ENCODE results near the gene SEC14L2.
"Not testable (repeated sequence)": the region's sequence is repeated elsewhere in the genome, so short reads cannot be mapped to it uniquely, and the experiment has no call there.

The SEC14L2 gene

DNA sequence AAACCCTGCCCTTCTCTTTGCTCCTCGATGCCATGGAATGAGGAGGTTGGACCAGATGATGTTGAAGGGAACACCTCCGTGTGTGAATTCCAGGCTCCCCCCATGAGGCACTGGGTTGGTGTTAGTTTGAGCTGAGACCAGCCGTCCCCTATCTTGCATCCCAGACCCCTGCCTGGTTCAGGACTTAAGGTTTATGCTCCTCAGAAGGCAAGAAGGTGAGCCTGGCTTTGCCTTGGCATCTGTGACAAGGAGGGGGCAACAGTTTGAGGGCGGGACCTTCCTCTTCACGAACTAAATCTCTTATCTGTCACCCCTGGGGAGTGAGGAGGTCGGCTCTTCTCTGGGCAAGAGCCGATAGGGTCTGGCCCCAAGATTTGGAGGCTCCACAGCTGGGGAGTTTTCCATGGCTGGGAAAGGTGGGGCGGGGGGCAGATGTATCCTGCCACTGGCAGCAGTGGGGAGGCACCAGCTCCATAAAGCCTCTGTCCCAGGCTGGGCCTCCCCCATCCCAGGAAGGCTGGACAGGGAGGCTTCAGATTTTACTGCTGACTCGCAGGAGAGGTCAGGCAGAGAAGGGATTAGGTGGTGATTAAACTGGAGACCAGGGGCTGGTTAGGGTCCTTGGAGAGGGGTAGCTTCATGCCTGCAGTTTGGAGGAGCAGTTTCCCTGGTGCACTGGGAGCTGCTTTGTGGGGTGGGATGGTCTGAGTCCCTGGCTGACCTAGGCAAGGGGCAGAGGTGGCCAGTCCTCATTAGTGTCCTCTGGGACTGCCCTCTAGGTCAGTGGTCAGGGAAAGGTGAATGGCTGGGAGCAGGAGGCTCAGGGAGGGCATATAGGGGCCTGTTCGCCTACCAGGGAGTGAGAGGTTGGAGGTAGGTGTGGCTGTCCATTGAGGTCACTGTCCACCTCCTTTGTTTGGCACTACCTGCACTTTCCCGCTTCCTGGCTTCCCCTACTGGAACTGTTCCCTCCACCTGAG, 1.1 kb downstream of the SEC14L2 start:
- Histone ChIP-seq H3K27me3 (peaks cover 60% of the 10 kb centered on the region), H3K36me3 (no peaks in the 10 kb centered on the region), H3K27ac (no peak overlapping the region), H3K9me3 (no peaks in the 10 kb centered on the region), H3K4me3 (ENCODE audit: low read depth in 1 of 2, low read length in 1 of 2) (no peak overlapping the region), H3K4me1 (ENCODE audit: control insufficient read depth in 1 of 2, insufficient read depth in 1 of 2, low read depth in 1 of 2, low read length in 1 of 2) (peaks cover 3 to 8% of the 10 kb centered on the region in 2 experiments)
- TF ChIP-seq, protein P1, sequence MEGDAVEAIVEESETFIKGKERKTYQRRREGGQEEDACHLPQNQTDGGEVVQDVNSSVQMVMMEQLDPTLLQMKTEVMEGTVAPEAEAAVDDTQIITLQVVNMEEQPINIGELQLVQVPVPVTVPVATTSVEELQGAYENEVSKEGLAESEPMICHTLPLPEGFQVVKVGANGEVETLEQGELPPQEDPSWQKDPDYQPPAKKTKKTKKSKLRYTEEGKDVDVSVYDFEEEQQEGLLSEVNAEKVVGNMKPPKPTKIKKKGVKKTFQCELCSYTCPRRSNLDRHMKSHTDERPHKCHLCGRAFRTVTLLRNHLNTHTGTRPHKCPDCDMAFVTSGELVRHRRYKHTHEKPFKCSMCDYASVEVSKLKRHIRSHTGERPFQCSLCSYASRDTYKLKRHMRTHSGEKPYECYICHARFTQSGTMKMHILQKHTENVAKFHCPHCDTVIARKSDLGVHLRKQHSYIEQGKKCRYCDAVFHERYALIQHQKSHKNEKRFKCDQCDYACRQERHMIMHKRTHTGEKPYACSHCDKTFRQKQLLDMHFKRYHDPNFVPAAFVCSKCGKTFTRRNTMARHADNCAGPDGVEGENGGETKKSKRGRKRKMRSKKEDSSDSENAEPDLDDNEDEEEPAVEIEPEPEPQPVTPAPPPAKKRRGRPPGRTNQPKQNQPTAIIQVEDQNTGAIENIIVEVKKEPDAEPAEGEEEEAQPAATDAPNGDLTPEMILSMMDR (IDR thresholded peaks at IDR 0.05), result no peak

DNA sequence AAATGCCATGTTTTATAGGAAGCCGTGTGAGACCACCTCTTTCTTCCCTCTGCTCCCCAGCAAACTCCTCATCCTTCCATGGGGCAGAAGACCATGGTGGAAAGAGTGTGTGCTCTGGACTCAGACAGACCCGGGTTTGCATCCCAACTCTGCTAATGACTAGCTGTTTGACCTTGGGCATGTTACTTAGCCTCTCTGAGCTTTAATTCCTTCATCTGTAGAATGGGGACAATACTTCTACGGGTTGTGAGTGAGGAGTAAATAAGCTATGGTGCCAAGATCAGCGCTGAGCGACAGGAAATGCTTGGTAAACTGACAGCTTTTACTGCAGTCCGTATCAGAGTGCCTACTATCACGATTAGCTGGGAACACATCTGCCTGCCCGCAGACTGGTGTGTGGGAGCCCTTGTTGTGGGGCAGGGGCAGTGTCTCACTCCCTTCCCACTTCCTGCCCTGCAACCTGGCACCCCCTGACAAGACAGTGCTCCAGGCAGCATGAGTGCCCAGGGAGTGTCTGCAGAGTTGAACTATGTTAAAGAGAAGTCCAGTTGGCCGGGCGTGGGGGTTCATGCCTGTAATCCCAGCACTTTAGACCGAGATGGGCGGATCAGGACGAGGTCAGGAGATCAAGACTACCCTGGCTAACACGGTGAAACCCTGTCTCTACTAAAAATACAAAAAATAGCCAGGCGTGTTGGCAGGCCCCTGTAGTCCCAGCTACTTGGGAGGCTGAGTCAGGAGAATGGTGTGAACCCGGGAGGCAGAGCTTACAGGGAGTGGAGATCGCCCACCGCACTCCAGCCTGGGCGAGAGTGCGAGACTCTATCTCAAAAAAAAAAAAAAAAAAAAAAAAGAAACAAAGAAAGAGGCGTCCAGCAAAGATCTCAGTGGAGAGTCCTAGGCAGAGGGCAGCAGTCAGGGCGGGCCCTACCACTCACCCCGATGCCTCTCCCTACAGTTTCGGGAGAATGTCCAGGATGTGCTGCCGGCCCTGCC, 2.2 kb downstream of the SEC14L2 start:
- Histone ChIP-seq H3K9me3 (no peaks in the 10 kb centered on the region), H3K27ac (no peak overlapping the region), H3K27me3 (peaks cover 60% of the 10 kb centered on the region), H3K4me1 (ENCODE audit: control insufficient read depth in 1 of 2, insufficient read depth in 1 of 2, low read depth in 1 of 2, low read length in 1 of 2) (peaks cover 3 to 8% of the 10 kb centered on the region in 2 experiments), H3K36me3 (no peaks in the 10 kb centered on the region), H3K4me3 (ENCODE audit: low read depth in 1 of 2, low read length in 1 of 2) (no peak overlapping the region)
- TF ChIP-seq, protein P1 (IDR thresholded peaks at IDR 0.05), result no peak

DNA sequence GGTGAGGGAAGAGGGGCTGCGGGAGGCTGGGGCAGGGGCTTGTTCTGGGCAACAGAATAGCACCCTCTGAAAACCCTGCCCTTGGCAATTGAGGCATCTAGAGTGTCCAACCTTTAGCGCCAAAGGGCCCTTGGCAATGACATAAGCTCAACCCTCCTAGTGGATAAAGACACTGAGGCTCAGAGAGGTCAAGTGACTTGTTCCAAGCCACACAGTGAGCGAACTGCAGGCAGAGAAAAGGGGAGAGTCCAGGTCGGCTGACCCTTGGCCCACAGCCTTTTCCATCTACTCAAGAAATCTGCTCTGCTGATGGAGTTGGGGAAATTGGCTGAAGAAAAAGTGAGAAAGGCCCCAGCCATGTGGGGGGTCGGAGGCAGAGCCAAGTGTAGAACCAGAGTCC, 2.9 kb downstream of the SEC14L2 start:
- Histone ChIP-seq H3K36me3 (no peaks in the 10 kb centered on the region), H3K9me3 (no peaks in the 10 kb centered on the region), H3K27me3 (peaks cover 59% of the 10 kb centered on the region), H3K4me3 (ENCODE audit: low read depth in 1 of 2, low read length in 1 of 2) (no peak overlapping the region), H3K4me1 (ENCODE audit: control insufficient read depth in 1 of 2, insufficient read depth in 1 of 2, low read depth in 1 of 2, low read length in 1 of 2) (peaks cover 3 to 8% of the 10 kb centered on the region in 2 experiments), H3K27ac (no peak overlapping the region)
- TF ChIP-seq, protein P1 (IDR thresholded peaks at IDR 0.05), result no peak

DNA sequence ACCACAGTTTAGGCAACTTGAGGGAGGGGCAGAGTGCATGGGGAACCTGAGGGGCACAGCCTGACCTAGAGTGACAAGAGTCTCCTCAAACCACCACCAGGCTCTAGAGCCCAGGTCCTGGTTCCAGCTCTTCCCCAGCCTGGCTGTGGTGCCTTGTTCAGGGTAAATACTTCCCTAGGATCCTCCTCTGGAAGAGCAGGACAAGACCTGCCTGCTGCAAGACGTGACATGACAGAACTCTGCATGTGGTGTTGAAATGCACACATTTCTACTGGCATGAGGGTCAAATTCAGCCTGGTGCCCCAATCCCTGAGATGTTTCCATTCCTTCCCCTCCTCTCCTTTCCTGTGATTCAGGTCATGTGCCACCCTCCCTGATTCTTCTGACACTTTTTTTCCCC, 3.3 kb downstream of the SEC14L2 start:
- H3K27ac ChIP-seq, result no peak overlapping the region
- H3K4me1 ChIP-seq (ENCODE audit: control insufficient read depth in 1 of 2, insufficient read depth in 1 of 2, low read depth in 1 of 2, low read length in 1 of 2), result peaks cover 3 to 8% of the 10 kb centered on the region in 2 experiments
- H3K27me3 ChIP-seq, result peaks cover 55% of the 10 kb centered on the region

DNA sequence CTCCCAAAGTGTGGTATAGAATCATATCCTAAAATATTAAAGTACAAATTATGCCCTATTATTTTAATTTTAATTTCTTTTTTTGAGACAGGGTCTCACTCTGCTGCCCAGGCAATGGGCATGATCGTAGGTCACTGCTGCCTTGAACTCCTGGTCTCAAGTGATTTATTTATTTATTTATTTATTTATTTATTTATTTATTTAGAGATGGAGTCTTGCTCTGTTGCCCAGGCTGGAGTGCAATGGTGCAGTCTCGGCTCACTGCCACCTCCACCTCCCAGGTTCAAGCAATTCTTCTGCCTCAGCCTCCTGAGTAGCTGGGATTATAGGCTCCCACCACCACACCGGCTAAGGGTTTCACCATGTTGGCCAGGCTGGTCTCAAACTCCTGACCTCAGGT, 4.2 kb downstream of the SEC14L2 start:
- not testable (repeated sequence) for H3K4me3 ChIP-seq (ENCODE audit: low read depth in 1 of 2, low read length in 1 of 2); H3K4me1 ChIP-seq (ENCODE audit: control insufficient read depth in 1 of 2, insufficient read depth in 1 of 2, low read depth in 1 of 2, low read length in 1 of 2); H3K27ac ChIP-seq; H3K36me3 ChIP-seq; H3K9me3 ChIP-seq
- peaks cover 46% of the 10 kb centered on the region for H3K27me3 ChIP-seq

More for the DNA sequence above, 3.3 kb downstream of the SEC14L2 start:
- TF ChIP-seq, protein P1 (IDR thresholded peaks at IDR 0.05), result no peak
- Histone ChIP-seq H3K4me3 (ENCODE audit: low read depth in 1 of 2, low read length in 1 of 2) (no peak overlapping the region), H3K9me3 (no peaks in the 10 kb centered on the region), H3K36me3 (no peaks in the 10 kb centered on the region)
